Vagina (tissue), 2 donors: ENCODE data around the gene PTPRN.

Experiments used
- CTCF ChIP-seq, 3 experiments: fragments of 450-650 bp in 2 of 3; fragments of 200-600 bp in 1 of 3; sonication (generic) in 1 of 3; IDR thresholded peaks; one replicate each; pipeline ENCODE4 v1.5.1; 2017 to 2019; ENCODE audit warnings: antibody characterized with exemption in 3 of 3, mild to moderate bottlenecking in 2 of 3, moderate library complexity in 2 of 3
- POLR2A ChIP-seq, 2 donors: fragments of 450-650 bp; IDR thresholded peaks; one replicate each; pipeline ENCODE4 v1.6.1; 2017; ENCODE audit warnings: antibody characterized with exemption in 2 of 2, mild to moderate bottlenecking in 2 of 2, moderate library complexity in 2 of 2

GRCh38 chr2:219270055-219270372 lies 39.2 kb downstream of the PTPRN start:
- TF ChIP-seq CTCF (IDR thresholded peaks at IDR 0.05): no peak
- TF ChIP-seq POLR2A (IDR thresholded peaks at IDR 0.05): no peak
